ENCODE data around the gene RPL10. TPM values are rescaled to one million over a fixed set of nuclear protein-coding genes. Genes with fewer than 3 reads are reported as not detected.

RPL10 gene
- polyA plus RNA-seq, 1 donor from 2014 or later: 3,689 TPM

DNA sequence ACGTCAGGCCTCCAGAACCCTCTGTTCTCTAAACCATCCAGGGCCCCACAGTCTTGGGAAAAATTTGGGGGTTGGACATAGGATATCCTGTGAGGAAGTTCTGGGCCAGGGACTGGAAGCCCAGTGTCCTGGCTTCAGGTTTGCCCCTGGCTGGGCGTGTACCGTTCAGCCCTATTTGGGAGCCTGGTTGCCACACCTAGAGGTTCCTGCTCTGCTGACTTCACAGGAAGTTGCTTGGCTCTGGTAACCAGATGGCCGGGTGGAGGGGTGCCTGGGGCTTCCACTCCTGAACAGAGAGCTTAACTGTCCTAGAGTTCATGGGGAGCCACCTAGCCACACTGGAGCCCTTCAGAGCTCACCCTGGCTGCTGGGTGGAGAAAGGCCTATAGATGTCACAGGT is 14.3 kb downstream of the RPL10 start:
- no peaks in the 10 kb centered on the region for H3K27me3 ChIP-seq (ENCODE audit: insufficient read depth, low read depth, low read length)
- H4K20me1 ChIP-seq (ENCODE audit: insufficient read depth): no peaks in the 10 kb centered on the region
- peak overlapping the region; percentile 80 for H3K9ac ChIP-seq (ENCODE audit: low read length)
- TF ChIP-seq, protein P1, sequence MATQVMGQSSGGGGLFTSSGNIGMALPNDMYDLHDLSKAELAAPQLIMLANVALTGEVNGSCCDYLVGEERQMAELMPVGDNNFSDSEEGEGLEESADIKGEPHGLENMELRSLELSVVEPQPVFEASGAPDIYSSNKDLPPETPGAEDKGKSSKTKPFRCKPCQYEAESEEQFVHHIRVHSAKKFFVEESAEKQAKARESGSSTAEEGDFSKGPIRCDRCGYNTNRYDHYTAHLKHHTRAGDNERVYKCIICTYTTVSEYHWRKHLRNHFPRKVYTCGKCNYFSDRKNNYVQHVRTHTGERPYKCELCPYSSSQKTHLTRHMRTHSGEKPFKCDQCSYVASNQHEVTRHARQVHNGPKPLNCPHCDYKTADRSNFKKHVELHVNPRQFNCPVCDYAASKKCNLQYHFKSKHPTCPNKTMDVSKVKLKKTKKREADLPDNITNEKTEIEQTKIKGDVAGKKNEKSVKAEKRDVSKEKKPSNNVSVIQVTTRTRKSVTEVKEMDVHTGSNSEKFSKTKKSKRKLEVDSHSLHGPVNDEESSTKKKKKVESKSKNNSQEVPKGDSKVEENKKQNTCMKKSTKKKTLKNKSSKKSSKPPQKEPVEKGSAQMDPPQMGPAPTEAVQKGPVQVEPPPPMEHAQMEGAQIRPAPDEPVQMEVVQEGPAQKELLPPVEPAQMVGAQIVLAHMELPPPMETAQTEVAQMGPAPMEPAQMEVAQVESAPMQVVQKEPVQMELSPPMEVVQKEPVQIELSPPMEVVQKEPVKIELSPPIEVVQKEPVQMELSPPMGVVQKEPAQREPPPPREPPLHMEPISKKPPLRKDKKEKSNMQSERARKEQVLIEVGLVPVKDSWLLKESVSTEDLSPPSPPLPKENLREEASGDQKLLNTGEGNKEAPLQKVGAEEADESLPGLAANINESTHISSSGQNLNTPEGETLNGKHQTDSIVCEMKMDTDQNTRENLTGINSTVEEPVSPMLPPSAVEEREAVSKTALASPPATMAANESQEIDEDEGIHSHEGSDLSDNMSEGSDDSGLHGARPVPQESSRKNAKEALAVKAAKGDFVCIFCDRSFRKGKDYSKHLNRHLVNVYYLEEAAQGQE (IDR thresholded peaks at IDR 0.05; ENCODE audit: borderline replicate concordance): no peak
- no peak for TF ChIP-seq TAF1 (IDR thresholded peaks at IDR 0.05; ENCODE audit: low read depth)
- no peak for TF ChIP-seq SMC3 (conservative IDR thresholded peaks at IDR 0.05; ENCODE audit: poor library complexity)
- TF ChIP-seq POLR2AphosphoS5 (IDR thresholded peaks at IDR 0.05): no peak
- TF ChIP-seq RAD21 (conservative IDR thresholded peaks at IDR 0.05): no peak
- TF ChIP-seq, protein P2, sequence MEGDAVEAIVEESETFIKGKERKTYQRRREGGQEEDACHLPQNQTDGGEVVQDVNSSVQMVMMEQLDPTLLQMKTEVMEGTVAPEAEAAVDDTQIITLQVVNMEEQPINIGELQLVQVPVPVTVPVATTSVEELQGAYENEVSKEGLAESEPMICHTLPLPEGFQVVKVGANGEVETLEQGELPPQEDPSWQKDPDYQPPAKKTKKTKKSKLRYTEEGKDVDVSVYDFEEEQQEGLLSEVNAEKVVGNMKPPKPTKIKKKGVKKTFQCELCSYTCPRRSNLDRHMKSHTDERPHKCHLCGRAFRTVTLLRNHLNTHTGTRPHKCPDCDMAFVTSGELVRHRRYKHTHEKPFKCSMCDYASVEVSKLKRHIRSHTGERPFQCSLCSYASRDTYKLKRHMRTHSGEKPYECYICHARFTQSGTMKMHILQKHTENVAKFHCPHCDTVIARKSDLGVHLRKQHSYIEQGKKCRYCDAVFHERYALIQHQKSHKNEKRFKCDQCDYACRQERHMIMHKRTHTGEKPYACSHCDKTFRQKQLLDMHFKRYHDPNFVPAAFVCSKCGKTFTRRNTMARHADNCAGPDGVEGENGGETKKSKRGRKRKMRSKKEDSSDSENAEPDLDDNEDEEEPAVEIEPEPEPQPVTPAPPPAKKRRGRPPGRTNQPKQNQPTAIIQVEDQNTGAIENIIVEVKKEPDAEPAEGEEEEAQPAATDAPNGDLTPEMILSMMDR (IDR thresholded peaks at IDR 0.05; ENCODE audit: poor library complexity, severe bottlenecking): no peak
- TF ChIP-seq EP300 (conservative IDR thresholded peaks at IDR 0.05; ENCODE audit: poor library complexity, severe bottlenecking): no peak
- TF ChIP-seq EZH2 (IDR thresholded peaks at IDR 0.05; ENCODE audit: borderline replicate concordance, insufficient read depth, low read length, poor library complexity, severe bottlenecking): no peak
- no peak for TF ChIP-seq MXI1 (conservative IDR thresholded peaks at IDR 0.05; ENCODE audit: poor library complexity, severe bottlenecking)
- H3K9me2 ChIP-seq (ENCODE audit: insufficient read depth, low read length): no peaks in the 10 kb centered on the region
- no peaks in the 10 kb centered on the region for H3F3A ChIP-seq (ENCODE audit: insufficient read depth, low read length, poor library complexity, severe bottlenecking)
- no peak overlapping the region for H2AFZ ChIP-seq (ENCODE audit: low read depth, low read length)
- peak overlapping the region; percentile 39 for H3K4me2 ChIP-seq (ENCODE audit: low read length)
- peak overlapping the region; percentile 77 for H3K4me3 ChIP-seq (ENCODE audit: low read length)
- no peaks in the 10 kb centered on the region for H3K9me3 ChIP-seq (ENCODE audit: low read length)
- H3K27ac ChIP-seq (ENCODE audit: low read length): peak overlapping the region; percentile 67
- no peaks in the 10 kb centered on the region for H3K79me2 ChIP-seq (replicated peaks; ENCODE audit: insufficient read depth, low read length)
- H3K36me3 ChIP-seq (ENCODE audit: insufficient read depth, low read length): no peaks in the 10 kb centered on the region

DNA sequence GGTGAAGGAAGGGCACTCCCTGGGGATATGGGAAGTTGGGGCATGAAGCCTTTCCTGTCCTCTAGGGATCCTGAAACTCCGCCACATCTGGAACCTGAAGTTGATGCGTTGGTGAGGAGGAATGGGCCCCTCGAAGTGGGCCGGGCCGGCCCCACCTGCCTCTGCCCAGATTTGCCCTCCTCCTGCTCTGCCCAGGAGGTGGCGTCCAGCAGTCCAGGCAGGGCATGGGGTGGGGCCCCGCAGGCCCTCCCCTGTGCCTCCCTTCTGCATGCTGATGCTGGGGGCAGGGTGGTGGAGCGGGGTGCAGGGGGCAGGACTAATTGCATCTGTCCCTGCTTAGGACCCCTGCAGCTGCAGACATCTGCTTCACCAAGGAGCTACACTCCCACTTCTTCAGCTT is 15.0 kb downstream of the RPL10 start:
- Histone ChIP-seq H3K36me3 (ENCODE audit: insufficient read depth, low read length) (no peaks in the 10 kb centered on the region), H3K9ac (ENCODE audit: low read length) (no peak overlapping the region), H3F3A (ENCODE audit: insufficient read depth, low read length, poor library complexity, severe bottlenecking) (no peaks in the 10 kb centered on the region), H3K9me2 (ENCODE audit: insufficient read depth, low read length) (no peaks in the 10 kb centered on the region), H3K9me3 (ENCODE audit: low read length) (no peaks in the 10 kb centered on the region), H3K27me3 (ENCODE audit: insufficient read depth, low read depth, low read length) (no peaks in the 10 kb centered on the region), H4K20me1 (ENCODE audit: insufficient read depth) (no peaks in the 10 kb centered on the region), H2AFZ (ENCODE audit: low read depth, low read length) (no peak overlapping the region), H3K4me2 (ENCODE audit: low read length) (no peak overlapping the region), H3K27ac (ENCODE audit: low read length) (no peak overlapping the region), H3K79me2 (replicated peaks; ENCODE audit: insufficient read depth, low read length) (no peaks in the 10 kb centered on the region), H3K4me3 (ENCODE audit: low read length) (no peak overlapping the region)
- TF ChIP-seq RAD21 (conservative IDR thresholded peaks at IDR 0.05): no peak
- no peak for TF ChIP-seq SMC3 (conservative IDR thresholded peaks at IDR 0.05; ENCODE audit: poor library complexity)
- no peak for TF ChIP-seq EP300 (conservative IDR thresholded peaks at IDR 0.05; ENCODE audit: poor library complexity, severe bottlenecking)
- TF ChIP-seq, protein P2 (IDR thresholded peaks at IDR 0.05; ENCODE audit: poor library complexity, severe bottlenecking): no peak
- TF ChIP-seq POLR2AphosphoS5 (IDR thresholded peaks at IDR 0.05): no peak
- no peak for TF ChIP-seq EZH2 (IDR thresholded peaks at IDR 0.05; ENCODE audit: borderline replicate concordance, insufficient read depth, low read length, poor library complexity, severe bottlenecking)
- no peak for TF ChIP-seq MXI1 (conservative IDR thresholded peaks at IDR 0.05; ENCODE audit: poor library complexity, severe bottlenecking)
- no peak for TF ChIP-seq TAF1 (IDR thresholded peaks at IDR 0.05; ENCODE audit: low read depth)
- TF ChIP-seq, protein P1 (IDR thresholded peaks at IDR 0.05; ENCODE audit: borderline replicate concordance): no peak

Data from neural cell (in vitro differentiated cells).